Activated CD8-positive, alpha-beta memory T cell treated with anti-CD3 and anti-CD28 coated beads for 36 hours (primary cell): ENCODE results near the gene ABCA5. TPM values are rescaled to one million over a fixed set of nuclear protein-coding genes. Genes with fewer than 3 reads are reported as not detected.
"Not testable (repeated sequence)": the region's sequence is repeated elsewhere in the genome, so short reads cannot be mapped to it uniquely, and the experiment has no call there.

Source experiments
- CTCF ChIA-PET: fragments of 350-600 bp; sonication (Branson Sonifier 250); formaldehyde crosslinking; loops from one replicate; lab custom pipeline; 2021; ENCODE audit warnings: antibody characterized with exemption; lab: Charles Lee
- POLR2A ChIA-PET: fragments of 350-600 bp; sonication (Branson Sonifier 250); formaldehyde crosslinking; loops from one replicate; lab custom pipeline; 2021; ENCODE audit warnings: antibody characterized with exemption; lab: Charles Lee
- total RNA-seq, 2 experiments: library from RNA; stranded (reverse); gene quantifications; one replicate each; pipeline ENCODE4 v1.2.3, GENCODE V29; 2021

Gene ABCA5
- total RNA-seq, 2 experiments from 2014 or later = 11.8 to 12.3 TPM

GRCh38 chr17:69223809-69224208, 103.1 kb downstream of the ABCA5 start:
- ChIA-PET CTCF (no interaction called here), POLR2A (no interaction called here)

DNA sequence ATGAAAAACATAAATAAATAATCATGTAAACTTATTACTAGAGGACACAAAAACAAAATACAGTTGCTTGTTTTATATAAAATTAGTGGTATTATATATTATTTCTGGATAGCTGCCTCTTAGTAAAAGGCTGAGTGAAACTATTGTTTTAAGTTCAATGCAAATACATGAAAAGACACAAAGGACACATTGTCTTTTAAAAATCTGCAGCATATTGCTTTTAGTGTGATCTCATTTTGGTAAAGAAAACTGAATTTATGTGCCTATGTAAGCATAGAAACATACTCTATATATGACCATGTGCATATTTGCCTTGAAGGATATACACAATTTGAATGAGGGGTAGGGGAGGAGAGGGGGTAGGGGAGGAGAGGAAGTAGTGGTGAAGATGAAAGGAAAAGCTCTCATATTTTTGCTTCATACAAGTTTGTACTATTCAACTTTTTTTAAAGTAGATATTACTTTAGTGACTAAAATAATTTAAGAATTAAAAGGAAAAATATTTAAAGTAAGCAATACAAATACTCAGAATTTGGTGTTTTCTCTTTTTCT, 104.2 kb downstream of the ABCA5 start:
- ChIA-PET CTCF (no interaction called here), POLR2A (no interaction called here)

DNA sequence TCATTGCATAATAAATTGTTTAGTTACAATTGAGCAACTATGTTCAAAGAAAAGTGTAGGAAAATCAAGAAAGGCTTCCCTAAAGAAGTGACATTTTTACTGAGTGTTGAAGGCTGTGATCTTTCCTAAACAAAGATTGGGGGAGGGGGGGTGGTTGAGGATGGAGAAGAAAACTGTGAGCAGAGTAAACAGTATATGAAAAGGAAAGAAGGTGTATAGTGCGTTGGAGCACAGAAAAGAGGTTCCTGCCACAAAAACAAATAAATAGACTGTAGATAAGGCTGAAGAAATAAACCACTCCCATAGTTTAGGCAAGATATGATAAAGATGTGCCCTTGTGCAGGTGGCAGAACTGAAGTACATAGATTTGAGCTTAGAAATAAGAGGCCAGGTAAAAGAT, 106.8 kb downstream of the ABCA5 start:
- CTCF ChIA-PET = no interaction called here
- POLR2A ChIA-PET = no interaction called here

DNA sequence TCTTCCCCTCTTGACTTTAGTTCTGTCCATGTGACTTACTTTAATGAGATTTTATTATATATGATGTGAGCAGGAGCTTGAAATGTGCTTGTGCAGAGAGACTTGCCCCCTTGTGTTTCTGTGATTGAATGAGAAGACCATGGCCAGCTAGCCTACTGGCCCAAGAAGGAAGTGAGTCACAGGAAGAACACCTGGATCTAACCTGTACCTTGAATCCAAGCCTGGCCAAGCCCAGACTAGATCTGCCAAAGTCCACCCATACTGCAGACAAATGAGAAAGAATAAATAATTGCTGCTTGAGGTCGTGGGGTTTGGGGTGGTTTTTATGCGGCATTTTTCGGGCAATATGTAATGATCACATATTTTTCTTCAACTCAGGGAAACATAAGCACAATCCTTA, 107.9 kb downstream of the ABCA5 start:
- POLR2A ChIA-PET = no interaction called here
- CTCF ChIA-PET = no interaction called here

GRCh38 chr17:69213059-69213813, 113.7 kb downstream of the ABCA5 start:
- ChIA-PET CTCF (no interaction called here), POLR2A (no interaction called here)

GRCh38 chr17:69208640-69209039, 118.3 kb downstream of the ABCA5 start:
- CTCF ChIA-PET = no interaction called here

DNA sequence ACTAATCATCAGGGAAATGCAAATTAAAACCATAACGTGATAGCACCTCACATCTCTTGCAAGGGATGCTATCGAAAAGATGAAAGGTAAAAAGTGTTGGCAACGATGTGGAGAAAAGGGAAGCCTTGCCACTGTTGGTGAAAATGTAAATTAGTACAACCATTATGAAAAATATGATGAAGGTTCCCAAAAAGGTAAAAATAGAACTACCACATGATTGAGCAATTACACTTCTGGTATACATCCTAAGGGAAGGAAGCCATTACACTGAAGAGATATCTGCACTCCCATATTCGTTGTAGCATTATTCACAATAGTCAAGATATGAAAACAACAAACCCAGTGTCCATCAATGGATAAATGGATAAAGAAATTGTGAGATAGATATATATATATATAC, 119.8 kb downstream of the ABCA5 start:
- CTCF ChIA-PET = no interaction called here
- POLR2A ChIA-PET = no interaction called here

More at GRCh38 chr17:69208640-69209039, 118.3 kb downstream of the ABCA5 start:
- POLR2A ChIA-PET = no interaction called here

DNA sequence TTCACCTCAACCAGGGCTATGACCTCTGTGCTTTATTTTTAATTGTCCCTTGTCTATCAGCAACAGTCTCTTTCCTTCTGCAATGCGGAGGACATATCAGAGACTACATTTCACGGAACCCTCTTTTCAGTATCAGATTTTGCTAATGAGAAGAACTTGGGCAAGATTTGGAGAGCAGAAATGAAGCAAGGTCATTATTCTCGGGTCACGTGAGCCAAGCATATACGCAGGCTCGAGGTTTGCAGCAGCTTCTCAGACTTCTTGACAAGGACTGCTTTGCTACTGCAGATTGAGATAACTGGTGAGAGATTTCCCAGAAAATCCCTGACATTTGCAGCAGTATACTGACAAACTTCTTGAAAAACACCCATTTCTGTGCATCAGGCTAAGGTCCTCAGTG, 128.7 kb downstream of the ABCA5 start:
- POLR2A ChIA-PET = no interaction called here

DNA sequence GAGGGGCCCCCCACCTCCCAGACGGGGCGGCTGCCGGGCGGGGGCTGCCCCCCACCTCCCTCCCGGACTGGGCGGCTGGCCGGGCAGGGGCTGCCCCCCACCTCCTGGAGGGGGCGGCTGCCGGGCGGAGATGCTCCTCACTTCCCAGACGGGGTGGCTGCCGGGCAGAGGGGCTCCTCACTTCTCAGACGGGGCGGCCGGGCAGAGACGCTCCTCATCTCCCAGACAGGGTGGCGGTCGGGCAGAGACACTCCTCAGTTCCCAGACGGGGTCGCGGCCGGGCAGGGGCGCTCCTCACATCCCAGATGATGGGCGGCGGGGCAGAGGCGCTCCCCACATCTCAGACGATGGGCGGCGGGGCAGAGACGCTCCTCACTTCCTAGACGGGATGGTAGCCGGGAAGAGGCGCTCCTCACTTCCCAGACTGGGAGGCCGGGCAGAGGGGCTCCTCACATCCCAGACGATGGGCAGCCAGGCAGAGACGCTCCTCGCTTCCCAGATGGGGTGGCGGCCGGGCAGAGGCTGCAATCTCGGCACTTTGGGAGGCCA, 130.8 kb downstream of the ABCA5 start:
- CTCF ChIA-PET, POLR2A ChIA-PET: not testable (repeated sequence)

More for the DNA sequence above, 128.7 kb downstream of the ABCA5 start:
- CTCF ChIA-PET = no interaction called here

Other genes starting within 250 kb of the ABCA5 start
- gene ABCA6, start 185.2 kb downstream of the ABCA5 start, total RNA-seq = under 1 TPM; 0.04 to 0.15 TPM
- gene ABCA10, start 98.3 kb downstream of the ABCA5 start, total RNA-seq = under 1 TPM; 0.30 to 0.31 TPM
- 1 to 10 TPM; 1.6 to 1.7 TPM for gene MAP2K6, start 87.6 kb upstream of the ABCA5 start, total RNA-seq